HepG2 (cell line): ENCODE measurements around the gene ZNF547. TPM values are rescaled to one million over a fixed set of nuclear protein-coding genes. Genes with fewer than 3 reads are reported as not detected.

ENCODE experiments used
- AHR ChIP-seq: IDR thresholded peaks from 2 replicates; pipeline ENCODE4 v1.6.1; 2018; ENCODE audit warnings: missing genetic modification reagents, missing compliant biosample characterization
- ARHGAP35 ChIP-seq: sonication (generic); formaldehyde crosslinking; IDR thresholded peaks from 2 replicates; pipeline ENCODE4 v1.9.0; 2022; ENCODE audit warnings: mild to moderate bottlenecking, inconsistent platforms, moderate library complexity, missing genetic modification reagents, borderline replicate concordance
- DNMT1 ChIP-seq: sonication (generic); formaldehyde crosslinking; IDR thresholded peaks from 2 replicates; pipeline ENCODE4 v1.5.1; 2020; ENCODE audit warnings: mild to moderate bottlenecking, missing genetic modification reagents
- DPF2 ChIP-seq: sonication (generic); formaldehyde crosslinking; IDR thresholded peaks from 2 replicates; pipeline ENCODE4 v1.4.0; 2020; ENCODE audit warnings: mild to moderate bottlenecking, low read depth, missing genetic modification reagents, borderline replicate concordance
- ETS1 ChIP-seq: sonication (generic); formaldehyde crosslinking; IDR thresholded peaks from 2 replicates; pipeline ENCODE4 v1.4.0; 2020; ENCODE audit warnings: missing genetic modification reagents
- HNF4G ChIP-seq, 2 experiments: sonication (generic) in 1 of 2; formaldehyde crosslinking in 1 of 2; IDR thresholded peaks; 2 replicates each; pipeline versions ENCODE4 v1.4.0 to v1.6.1; 2011 to 2020; ENCODE audit warnings: borderline replicate concordance in 2 of 2, low read depth in 2 of 2, mild to moderate bottlenecking in 2 of 2, low read length in 1 of 2, missing genetic modification reagents in 1 of 2, moderate library complexity in 1 of 2
- HNRNPL ChIP-seq: fragments of 200-400 bp; formaldehyde crosslinking; IDR thresholded peaks from 2 replicates; pipeline ENCODE4 v1.6.1; 2017; ENCODE audit warnings: mild to moderate bottlenecking, low read depth, low read length
- HNRNPUL1 ChIP-seq: fragments of 200-400 bp; formaldehyde crosslinking; IDR thresholded peaks from 2 replicates; pipeline ENCODE4 v1.6.1; 2017; ENCODE audit warnings: low read depth, mild to moderate bottlenecking, low read length, moderate library complexity
- IKZF5 ChIP-seq: IDR thresholded peaks from 2 replicates; pipeline ENCODE4 v1.6.1; 2018; ENCODE audit warnings: missing genetic modification reagents, mild to moderate bottlenecking, missing compliant biosample characterization
- MAX ChIP-seq: IDR thresholded peaks from 2 replicates; pipeline ENCODE4 v1.6.1; 2012; ENCODE audit warnings: inconsistent platforms
- NFE2 ChIP-seq: sonication (generic); formaldehyde crosslinking; IDR thresholded peaks from 2 replicates; pipeline ENCODE4 v1.4.0; 2020; ENCODE audit warnings: missing genetic modification reagents
- NR2C2 ChIP-seq: sonication (generic); formaldehyde crosslinking; IDR thresholded peaks from 2 replicates; pipeline ENCODE4 v1.4.0; 2020; ENCODE audit warnings: missing genetic modification reagents, mild to moderate bottlenecking, moderate library complexity, borderline replicate concordance
- SKIL ChIP-seq: sonication (generic); formaldehyde crosslinking; IDR thresholded peaks from 2 replicates; pipeline ENCODE4 v1.8.0; 2022; ENCODE audit warnings: missing genetic modification reagents, mild to moderate bottlenecking, moderate library complexity, borderline replicate concordance
- SNRNP70 ChIP-seq: fragments of 200-400 bp; formaldehyde crosslinking; IDR thresholded peaks from 2 replicates; pipeline ENCODE4 v1.6.1; 2017; ENCODE audit warnings: mild to moderate bottlenecking, low read depth, low read length, moderate library complexity
- TEAD3 ChIP-seq: optimal IDR thresholded peaks from 2 replicates; pipeline ENCODE3; 2016; ENCODE audit warnings: borderline replicate concordance
- ZMAT5 ChIP-seq: sonication (generic); formaldehyde crosslinking; IDR thresholded peaks from 2 replicates; pipeline ENCODE4 v1.5.0; 2020; ENCODE audit warnings: mild to moderate bottlenecking, low read depth, missing genetic modification reagents, borderline replicate concordance
- ZNF30 ChIP-seq: sonication (generic); formaldehyde crosslinking; IDR thresholded peaks from 2 replicates; pipeline ENCODE4 v1.5.0; 2020; ENCODE audit warnings: mild to moderate bottlenecking, missing genetic modification reagents
- ZNF343 ChIP-seq: sonication (generic); formaldehyde crosslinking; IDR thresholded peaks from 2 replicates; pipeline ENCODE4 v1.4.0; 2020; ENCODE audit warnings: mild to moderate bottlenecking, missing genetic modification reagents
- ZNF460 ChIP-seq: sonication (generic); formaldehyde crosslinking; IDR thresholded peaks from 2 replicates; pipeline ENCODE4 v1.5.1; 2020; ENCODE audit warnings: missing genetic modification reagents, mild to moderate bottlenecking, borderline replicate concordance
- ZNF580 ChIP-seq: IDR thresholded peaks from 2 replicates; pipeline ENCODE4 v1.6.1; 2016; ENCODE audit warnings: low read depth, borderline replicate concordance
- ZNF747 ChIP-seq: sonication (generic); formaldehyde crosslinking; IDR thresholded peaks from 2 replicates; pipeline ENCODE4 v1.8.1; 2023; ENCODE audit warnings: missing genetic modification reagents, mild to moderate bottlenecking, borderline replicate concordance
- ZNF768 ChIP-seq: sonication (generic); formaldehyde crosslinking; IDR thresholded peaks from 2 replicates; pipeline ENCODE4 v1.4.0; 2020; ENCODE audit warnings: missing genetic modification reagents
- ZNF776 ChIP-seq: sonication (generic); formaldehyde crosslinking; IDR thresholded peaks from 2 replicates; pipeline ENCODE4 v1.4.0; 2020; ENCODE audit warnings: mild to moderate bottlenecking, missing genetic modification reagents
- ZSCAN12 ChIP-seq: sonication (generic); formaldehyde crosslinking; IDR thresholded peaks from 2 replicates; pipeline ENCODE4 v1.9.0; 2021; ENCODE audit warnings: mild to moderate bottlenecking, missing genetic modification reagents
- polyA plus RNA-seq, 8 experiments: library from polyadenylated mRNA; depleted of rRNA in 3 of 8; stranded (reverse) in 7 of 8; unstranded in 1 of 8; fragments of >200 nt; fragmentation: Illumina TruSeq in 4 of 8; extraction: Trizol in 4 of 8; gene quantifications; 2 replicates each; pipeline versions ENCODE4 v1.2.1 to v1.2.3, GENCODE V29; 2011 to 2016; ENCODE audit warnings: low read depth in 4 of 8, missing spikeins in 1 of 8, mixed read lengths in 1 of 8; ENCODE audit not compliant: insufficient read depth in 1 of 8
- total RNA-seq, 5 experiments: library from RNA; depleted of rRNA; stranded (reverse); fragments of >200 nt; fragmentation: Illumina TruSeq; extraction: Trizol; gene quantifications; 2 replicates each; pipeline ENCODE4 v1.2.3, GENCODE V29; 2016; ENCODE audit warnings: low read depth in 1 of 5

Gene ZNF547
- total and polyA plus RNA-seq, 2 of the 13 experiments (the other 11 are each of a cell fraction or from before 2014, with no cell fraction given), result 2.0 to 2.6 TPM

- TF ChIP-seq ETS1 (no peak), NFE2 (CRISPR knock-in tag) (no peak), ZNF776 (no peak), SNRNP70 (no peak), DNMT1 (CRISPR knock-in tag) (no peak), HNRNPUL1 (no peak), ZNF580 (CRISPR knock-in tag) (peak; percentile 59; the same call in 1 of the 2 replicates), HNRNPL (no peak), ZNF460 (CRISPR knock-in tag) (no peak), ZNF343 (CRISPR knock-in tag) (no peak), DPF2 (CRISPR knock-in tag) (no peak), HNF4G (IDR thresholded peaks at IDR 0.05; ENCODE audit: borderline replicate concordance, low read depth, low read length) (peak; percentile 74), HNF4G (CRISPR knock-in tag; IDR thresholded peaks at IDR 0.05; ENCODE audit: borderline replicate concordance, low read depth) (peak; percentile 33; the same call in 1 of the 2 replicates), TEAD3 (CRISPR knock-in tag) (no peak), SKIL (no peak), ZNF747 (CRISPR knock-in tag) (no peak), IKZF5 (CRISPR knock-in tag) (peak; percentile 73; the same call in 1 of the 2 replicates), ZNF30 (CRISPR knock-in tag) (no peak), ARHGAP35 (CRISPR knock-in tag) (peak; percentile 17; the same call in 1 of the 2 replicates), AHR (CRISPR knock-in tag) (0 out of 2 replicates have a peak, but pooled peaks have one; percentile 31), NR2C2 (peak; percentile 57), ZSCAN12 (no peak), ZNF768 (CRISPR knock-in tag) (no peak; the same call in 1 of the 2 replicates), ZMAT5 (CRISPR knock-in tag) (no peak), MAX (peak; percentile 17; the same call in 1 of the 2 replicates)
Measured at GRCh38 chr19:57389730-57390598, 26.6 kb downstream of the ZNF547 start, which contains the start of gene ZNF548 (continued).
